Endothelial cell (in vitro differentiated cells): Measurements from ENCODE around the gene BTBD6. TPM values are rescaled to one million over a fixed set of nuclear protein-coding genes. Genes with fewer than 3 reads are reported as not detected.
A peak's percentile ranks its signal among the peaks of the same experiment; 100 is the strongest.

Experiments used
- DNase-seq: peaks from one replicate; pipeline ENCODE4 v3.0.0; 2021; ENCODE audit warnings: low spot score
- H3K27ac Mint-ChIP-seq: one replicate; pipeline ENCODE4 v1.8.0; 2021; ENCODE audit warnings: mixed read lengths, inconsistent platforms; ENCODE audit not compliant: unreplicated experiment
- H3K27me3 Mint-ChIP-seq: one replicate; pipeline ENCODE4 v1.8.0; 2021; ENCODE audit warnings: mild to moderate bottlenecking, moderate library complexity, mixed read lengths, inconsistent platforms; ENCODE audit not compliant: unreplicated experiment
- H3K36me3 Mint-ChIP-seq: one replicate; pipeline ENCODE4 v1.8.0; 2021; ENCODE audit warnings: mild to moderate bottlenecking, low read depth, mixed read lengths, inconsistent platforms; ENCODE audit not compliant: unreplicated experiment
- H3K4me1 Mint-ChIP-seq: one replicate; pipeline ENCODE4 v1.8.0; 2021; ENCODE audit warnings: mild to moderate bottlenecking, mixed read lengths, inconsistent platforms; ENCODE audit not compliant: unreplicated experiment
- H3K4me3 Mint-ChIP-seq: one replicate; pipeline ENCODE4 v1.8.0; 2021; ENCODE audit warnings: mild to moderate bottlenecking, mixed read lengths, inconsistent platforms; ENCODE audit not compliant: unreplicated experiment
- H3K9me3 Mint-ChIP-seq: one replicate; pipeline ENCODE4 v1.8.0; 2021; ENCODE audit warnings: mixed read lengths, inconsistent platforms; ENCODE audit not compliant: unreplicated experiment
- CTCF ChIP-seq: fragments of 200-600 bp; sonication (generic); IDR thresholded peaks from one replicate; pipeline ENCODE4 v1.5.0; 2021; ENCODE audit warnings: antibody characterized with exemption; ENCODE audit not compliant: unreplicated experiment
- total RNA-seq: library from RNA; stranded (reverse); fragmentation: NEBNext Ultra II Directional; extraction: Animal tissue kit (Norgen Biotek cat#: 25700); gene quantifications from one replicate; pipeline ENCODE4 v1.2.1, GENCODE V29; 2021; ENCODE audit not compliant: unreplicated experiment

The BTBD6 gene
- total RNA-seq, 1 donor from 2014 or later: 45.1 TPM

GRCh38 chr14:105282098-105282725, 33.9 kb downstream of the BTBD6 start:
- H3K36me3 Mint-ChIP-seq: peaks cover 13% of the 10 kb centered on the region
- H3K27ac Mint-ChIP-seq: no peak overlapping the region
- no peaks in the 10 kb centered on the region for H3K27me3 Mint-ChIP-seq
- DNase-seq: no peak
- peak overlapping the region; percentile 48 for H3K4me3 Mint-ChIP-seq
- no peak for TF ChIP-seq CTCF
- no peaks in the 10 kb centered on the region for H3K9me3 Mint-ChIP-seq
- H3K4me1 Mint-ChIP-seq: peaks cover 30% of the 10 kb centered on the region

DNA sequence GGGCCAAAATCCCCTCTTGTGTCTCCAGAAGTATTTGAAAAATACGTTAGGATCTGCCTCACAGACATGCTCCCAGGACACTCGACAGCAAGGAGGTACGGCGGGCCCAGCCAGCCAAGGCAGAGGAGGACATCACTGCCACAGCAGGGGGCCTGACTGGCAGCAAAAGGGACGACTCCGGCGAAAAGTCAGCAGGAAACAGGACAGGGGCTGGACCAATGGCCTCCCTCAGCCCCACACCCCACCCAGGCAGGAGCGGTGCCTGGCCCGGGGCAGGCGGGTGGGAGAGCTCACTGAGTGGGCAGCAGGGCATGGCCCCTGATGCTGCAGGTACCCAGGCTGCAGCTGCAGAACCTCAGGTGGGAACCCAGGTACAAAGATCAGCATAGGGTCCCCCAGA, 34.7 kb downstream of the BTBD6 start:
- no peaks in the 10 kb centered on the region for H3K27me3 Mint-ChIP-seq
- no peak overlapping the region for H3K27ac Mint-ChIP-seq
- no peak for TF ChIP-seq CTCF
- H3K36me3 Mint-ChIP-seq: peaks cover 13% of the 10 kb centered on the region
- peaks cover 30% of the 10 kb centered on the region for H3K4me1 Mint-ChIP-seq
- no peak overlapping the region for H3K4me3 Mint-ChIP-seq
- no peak for DNase-seq
- no peaks in the 10 kb centered on the region for H3K9me3 Mint-ChIP-seq

DNA sequence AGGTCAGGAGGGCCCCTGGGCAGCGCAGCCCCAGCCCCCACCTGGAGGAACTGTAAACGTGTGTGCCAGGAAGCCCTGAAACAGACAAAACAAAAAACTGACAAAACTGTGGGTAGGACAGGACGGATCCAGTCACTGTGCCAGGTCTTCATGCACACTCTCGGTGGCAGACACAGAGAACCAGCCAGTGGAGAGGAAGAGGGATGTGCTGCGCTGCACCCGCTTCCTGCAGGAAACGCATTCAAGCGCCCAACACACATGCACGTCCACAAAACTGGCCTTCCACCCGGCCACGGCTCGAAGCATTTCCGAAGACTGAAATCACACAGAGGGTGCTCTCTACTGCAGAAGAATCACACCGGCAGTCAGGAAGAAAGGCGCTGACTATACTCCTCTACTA, 35.6 kb downstream of the BTBD6 start:
- Mint-ChIP-seq H3K27ac (peak overlapping the region; percentile 48), H3K4me3 (no peak overlapping the region), H3K4me1 (peaks cover 30% of the 10 kb centered on the region), H3K9me3 (no peaks in the 10 kb centered on the region), H3K36me3 (peaks cover 13% of the 10 kb centered on the region), H3K27me3 (no peaks in the 10 kb centered on the region)
- DNase-seq: peak; percentile 23
- TF ChIP-seq CTCF: no peak

DNA sequence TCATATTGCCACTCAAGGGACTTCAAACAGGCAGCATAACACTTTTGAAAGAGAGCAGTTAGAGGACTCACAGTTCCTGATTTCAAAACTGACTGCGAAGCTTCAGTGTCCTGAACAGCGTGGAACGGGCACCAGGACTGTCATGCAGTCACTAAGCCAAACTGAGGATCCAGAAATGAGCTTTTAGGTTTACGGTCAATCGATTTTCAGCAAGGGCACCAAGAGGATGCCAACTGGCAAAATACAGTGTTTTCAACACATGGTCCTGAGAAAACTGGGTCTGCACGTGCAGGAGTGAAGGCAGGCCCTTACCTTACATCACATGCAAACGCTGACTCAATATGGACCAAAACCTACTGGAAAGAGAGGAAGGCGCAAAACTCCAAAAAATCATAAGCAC, 36.8 kb downstream of the BTBD6 start:
- H3K9me3 Mint-ChIP-seq: no peaks in the 10 kb centered on the region
- H3K27ac Mint-ChIP-seq: no peak overlapping the region
- peaks cover 30% of the 10 kb centered on the region for H3K4me1 Mint-ChIP-seq
- TF ChIP-seq CTCF: no peak
- H3K4me3 Mint-ChIP-seq: no peak overlapping the region
- DNase-seq: no peak
- peaks cover 13% of the 10 kb centered on the region for H3K36me3 Mint-ChIP-seq
- peaks cover 3% of the 10 kb centered on the region for H3K27me3 Mint-ChIP-seq

- H3K27me3 Mint-ChIP-seq: peaks cover 5% of the 10 kb centered on the region
- no peak for DNase-seq
- no peak overlapping the region for H3K27ac Mint-ChIP-seq
- TF ChIP-seq CTCF: no peak
- peaks cover 28% of the 10 kb centered on the region for H3K4me1 Mint-ChIP-seq
- H3K4me3 Mint-ChIP-seq: no peak overlapping the region
- no peaks in the 10 kb centered on the region for H3K9me3 Mint-ChIP-seq
- H3K36me3 Mint-ChIP-seq: peaks cover 13% of the 10 kb centered on the region
These were observed 38.4 kb downstream of the BTBD6 start for GRCh38 chr14:105286759-105287144.
